ENCODE data around the gene BCAS4. TPM values are rescaled to one million over a fixed set of nuclear protein-coding genes. Genes with fewer than 3 reads are reported as not detected.
"Not testable (repeated sequence)": the region's sequence is repeated elsewhere in the genome, so short reads cannot be mapped to it uniquely, and the experiment has no call there.

Gene BCAS4
- total RNA-seq, 3 donors from 2014 or later, result 6.6 to 22.2 (median 10.5) TPM

GRCh38 chr20:50797142-50797541 is 2.3 kb downstream of the BCAS4 start:
- Histone ChIP-seq H3K9me3 (no peaks in the 10 kb centered on the region), H3K4me3 (no peak overlapping the region), H3K36me3 (no peaks in the 10 kb centered on the region), H3K27me3 (no peaks in the 10 kb centered on the region), H3K4me1 (no peaks in the 10 kb centered on the region), H3K27ac (no peak overlapping the region)
- no peak for TF ChIP-seq POLR2AphosphoS5 (IDR thresholded peaks at IDR 0.05)
- TF ChIP-seq, protein P1, sequence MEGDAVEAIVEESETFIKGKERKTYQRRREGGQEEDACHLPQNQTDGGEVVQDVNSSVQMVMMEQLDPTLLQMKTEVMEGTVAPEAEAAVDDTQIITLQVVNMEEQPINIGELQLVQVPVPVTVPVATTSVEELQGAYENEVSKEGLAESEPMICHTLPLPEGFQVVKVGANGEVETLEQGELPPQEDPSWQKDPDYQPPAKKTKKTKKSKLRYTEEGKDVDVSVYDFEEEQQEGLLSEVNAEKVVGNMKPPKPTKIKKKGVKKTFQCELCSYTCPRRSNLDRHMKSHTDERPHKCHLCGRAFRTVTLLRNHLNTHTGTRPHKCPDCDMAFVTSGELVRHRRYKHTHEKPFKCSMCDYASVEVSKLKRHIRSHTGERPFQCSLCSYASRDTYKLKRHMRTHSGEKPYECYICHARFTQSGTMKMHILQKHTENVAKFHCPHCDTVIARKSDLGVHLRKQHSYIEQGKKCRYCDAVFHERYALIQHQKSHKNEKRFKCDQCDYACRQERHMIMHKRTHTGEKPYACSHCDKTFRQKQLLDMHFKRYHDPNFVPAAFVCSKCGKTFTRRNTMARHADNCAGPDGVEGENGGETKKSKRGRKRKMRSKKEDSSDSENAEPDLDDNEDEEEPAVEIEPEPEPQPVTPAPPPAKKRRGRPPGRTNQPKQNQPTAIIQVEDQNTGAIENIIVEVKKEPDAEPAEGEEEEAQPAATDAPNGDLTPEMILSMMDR (IDR thresholded peaks at IDR 0.05), result no peak
- TF ChIP-seq POLR2A (IDR thresholded peaks at IDR 0.05), result no peak
- DNase-seq (ENCODE audit: low spot score in 2 of 2), result no peak
- intact Hi-C loops (cut with DNase I; ENCODE audit: low total_unique reads), result loop anchor here (10.0 kb wide), 1 partner anchor 138 kb away; the partner anchor contains the start of gene ADNP

DNA sequence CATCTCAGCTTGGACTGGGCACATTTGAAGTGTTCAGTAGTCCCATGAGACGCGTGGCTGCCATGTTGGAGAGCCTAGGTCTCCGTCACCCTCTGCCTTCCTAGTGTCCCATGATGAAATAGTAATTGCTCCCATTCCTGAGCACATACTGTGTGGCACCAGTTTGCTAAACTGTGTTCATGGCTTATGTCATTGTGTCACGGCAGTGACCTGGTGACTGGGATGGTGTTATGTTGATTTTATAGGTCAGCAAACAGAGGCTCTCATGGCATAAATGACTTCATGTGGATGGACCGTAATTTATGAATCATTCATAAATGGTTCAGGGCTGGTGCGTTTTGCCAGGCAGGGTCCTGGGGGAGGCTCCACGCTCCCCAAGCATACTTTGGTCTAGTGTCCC is 3.8 kb downstream of the BCAS4 start:
- H3K27me3 ChIP-seq, result no peaks in the 10 kb centered on the region
- H3K4me3 ChIP-seq, result no peak overlapping the region
- no peak for DNase-seq (ENCODE audit: low spot score in 2 of 2)
- TF ChIP-seq, protein P1 (IDR thresholded peaks at IDR 0.05), result no peak
- no peak for TF ChIP-seq POLR2A (IDR thresholded peaks at IDR 0.05)
- TF ChIP-seq POLR2AphosphoS5 (IDR thresholded peaks at IDR 0.05), result no peak
- H3K4me1 ChIP-seq, result no peaks in the 10 kb centered on the region
- H3K27ac ChIP-seq, result peak overlapping the region; percentile 45 to 66
- H3K36me3 ChIP-seq, result no peaks in the 10 kb centered on the region
- no peaks in the 10 kb centered on the region for H3K9me3 ChIP-seq
- intact Hi-C loops (cut with DNase I; ENCODE audit: low total_unique reads), result loop anchor here (10.0 kb wide), 1 partner anchor 136 kb away; the partner anchor contains the start of gene ADNP

DNA sequence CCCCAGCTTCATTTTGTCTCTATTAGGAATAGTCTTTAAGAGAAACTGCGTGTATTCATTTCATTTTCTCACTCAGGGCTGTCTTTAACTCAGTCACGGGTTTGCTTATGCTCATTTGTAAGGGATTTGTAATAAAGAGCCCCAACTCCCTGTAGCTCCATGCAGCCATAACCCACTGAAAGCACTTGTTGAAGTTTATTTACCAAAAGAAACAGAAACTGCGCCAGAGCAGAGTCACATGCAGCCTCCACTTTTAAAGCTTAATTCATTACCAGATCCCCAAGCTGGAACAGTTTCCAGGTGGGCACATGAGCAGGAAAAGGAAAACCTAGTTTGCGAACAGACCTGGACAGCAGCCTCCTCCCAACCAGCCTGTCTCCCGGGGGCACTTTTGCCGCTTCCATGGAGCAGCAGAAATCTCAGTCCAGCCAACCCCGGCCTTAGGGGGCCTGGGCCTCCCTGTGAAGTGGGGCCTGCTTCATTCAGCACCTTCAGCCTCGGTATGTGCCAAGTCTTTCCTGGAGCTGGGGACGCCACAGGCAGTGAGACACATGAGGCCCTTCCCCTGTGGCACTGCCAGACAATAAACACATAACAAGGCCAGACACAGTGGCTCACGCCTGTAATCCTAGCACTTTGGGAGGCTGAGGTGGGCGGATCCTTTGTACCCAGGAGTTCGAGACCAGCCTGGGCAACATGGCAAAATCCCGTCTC is 4.5 kb downstream of the BCAS4 start:
- Histone ChIP-seq H3K4me1 (no peaks in the 10 kb centered on the region), H3K4me3 (no peak overlapping the region), H3K36me3 (no peaks in the 10 kb centered on the region), H3K27me3 (no peaks in the 10 kb centered on the region), H3K9me3 (no peaks in the 10 kb centered on the region), H3K27ac (peak overlapping the region; percentile 45 to 66)
- intact Hi-C loops (cut with DNase I; ENCODE audit: low total_unique reads), result loop anchor here (10.0 kb wide), 1 partner anchor 135 kb away; the partner anchor contains the start of gene ADNP
- TF ChIP-seq POLR2AphosphoS5 (IDR thresholded peaks at IDR 0.05) (no peak), POLR2A (IDR thresholded peaks at IDR 0.05) (no peak)
- TF ChIP-seq, protein P1 (IDR thresholded peaks at IDR 0.05), result no peak
- DNase-seq (ENCODE audit: low spot score in 2 of 2), result no peak

GRCh38 chr20:50799890-50800550 is 5.2 kb downstream of the BCAS4 start:
- TF ChIP-seq POLR2AphosphoS5 (IDR thresholded peaks at IDR 0.05), result no peak
- TF ChIP-seq, protein P1 (IDR thresholded peaks at IDR 0.05), result no peak
- TF ChIP-seq POLR2A (IDR thresholded peaks at IDR 0.05), result no peak
- H3K36me3 ChIP-seq, result no peaks in the 10 kb centered on the region
- peak overlapping the region; percentile 45 to 66 for H3K27ac ChIP-seq
- no peak overlapping the region for H3K4me3 ChIP-seq
- H3K9me3 ChIP-seq, result no peaks in the 10 kb centered on the region
- no peaks in the 10 kb centered on the region for H3K4me1 ChIP-seq
- intact Hi-C loops (cut with DNase I; ENCODE audit: low total_unique reads), result loop anchor here (10.0 kb wide), 1 partner anchor 135 kb away; the partner anchor contains the start of gene ADNP
- DNase-seq (ENCODE audit: low spot score in 2 of 2), result no peak
- no peaks in the 10 kb centered on the region for H3K27me3 ChIP-seq

DNA sequence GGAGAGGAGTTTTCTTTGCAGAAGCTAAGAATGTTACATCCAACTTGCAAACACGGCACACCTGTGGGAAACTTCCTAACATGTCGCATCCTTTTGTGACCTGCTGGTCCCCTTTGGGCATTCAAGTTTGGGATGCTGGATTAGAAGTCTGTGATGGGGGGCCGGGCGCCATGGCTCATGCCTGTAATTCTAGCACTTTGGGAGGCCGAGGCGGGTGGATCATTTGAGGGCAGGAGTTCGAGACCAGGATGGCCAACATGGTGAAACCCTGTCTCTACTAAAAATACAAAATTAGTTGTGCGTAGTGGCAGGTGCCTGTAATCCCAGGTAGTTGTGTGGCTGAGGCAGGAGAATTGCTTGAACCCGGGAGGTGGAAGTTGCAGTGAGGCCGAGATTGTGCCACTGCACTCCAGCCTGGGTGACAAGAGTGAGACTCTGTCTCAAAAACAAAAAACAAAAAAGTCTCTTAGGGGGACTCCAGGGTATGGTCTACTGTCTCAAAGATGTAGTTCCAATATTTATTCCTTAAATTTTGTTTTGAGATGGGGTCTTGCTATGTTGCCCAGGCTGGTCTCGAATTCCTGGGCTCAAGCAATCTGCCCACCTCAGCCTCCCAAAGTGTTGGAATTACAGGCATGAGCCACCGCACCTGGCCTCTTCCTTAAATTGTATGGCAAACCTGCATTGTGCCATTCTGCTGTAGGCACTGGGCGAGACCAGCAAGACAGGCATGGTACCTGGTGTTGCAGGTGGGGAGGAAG is 6.3 kb downstream of the BCAS4 start:
- H3K4me3 ChIP-seq; DNase-seq (ENCODE audit: low spot score in 2 of 2); H3K27me3 ChIP-seq; H3K4me1 ChIP-seq; H3K27ac ChIP-seq; H3K36me3 ChIP-seq; H3K9me3 ChIP-seq; intact Hi-C loops (cut with DNase I; ENCODE audit: low total_unique reads): not testable (repeated sequence)

All from breast epithelium (tissue), 4 donors.